PC-3 (cell line): ENCODE measurements around the gene SAMD3.
"Not testable (repeated sequence)": the region's sequence is repeated elsewhere in the genome, so short reads cannot be mapped to it uniquely, and the experiment has no call there.

Experiments
- CTCF ChIP-seq: fragments of 300-600 bp; sonication (generic); conservative IDR thresholded peaks from 2 replicates; pipeline ENCODE4 v1.5.1; 2017; ENCODE audit warnings: antibody characterized with exemption, low read depth, mild to moderate bottlenecking, low read length
- EZH2 ChIP-seq: fragments of 300-600 bp; sonication (generic); IDR thresholded peaks from one replicate; pipeline ENCODE4 v1.6.1; 2017; ENCODE audit warnings: antibody characterized with exemption, mild to moderate bottlenecking, low read length; ENCODE audit not compliant: unreplicated experiment

- TF ChIP-seq CTCF, EZH2: not testable (repeated sequence)
Observed at GRCh38 chr6:130173377-130174004, 49.3 kb downstream of the SAMD3 start.
